ENCODE data around the gene SMIM23.

The SMIM23 gene

DNA sequence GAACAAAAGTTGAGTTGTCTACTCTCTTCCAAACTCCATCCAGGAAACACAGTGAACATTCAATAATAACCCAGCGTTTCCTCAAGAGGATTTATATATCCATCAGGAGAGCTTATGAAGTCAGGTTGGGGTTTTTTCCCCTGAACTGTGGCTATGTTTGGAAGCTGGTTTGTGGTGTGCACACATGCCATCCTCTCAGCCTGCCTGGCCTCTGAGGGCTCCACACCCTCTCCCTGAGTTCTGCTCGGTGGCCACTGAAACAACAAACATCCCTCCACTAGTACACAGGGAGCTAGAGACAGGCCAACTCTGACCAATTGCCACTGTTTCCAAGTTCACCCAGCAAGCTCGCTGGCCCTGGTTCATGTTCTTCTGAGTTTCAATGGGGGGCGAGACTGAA is 35.7 kb downstream of the SMIM23 start:
- no peak for DNase-seq

DNA sequence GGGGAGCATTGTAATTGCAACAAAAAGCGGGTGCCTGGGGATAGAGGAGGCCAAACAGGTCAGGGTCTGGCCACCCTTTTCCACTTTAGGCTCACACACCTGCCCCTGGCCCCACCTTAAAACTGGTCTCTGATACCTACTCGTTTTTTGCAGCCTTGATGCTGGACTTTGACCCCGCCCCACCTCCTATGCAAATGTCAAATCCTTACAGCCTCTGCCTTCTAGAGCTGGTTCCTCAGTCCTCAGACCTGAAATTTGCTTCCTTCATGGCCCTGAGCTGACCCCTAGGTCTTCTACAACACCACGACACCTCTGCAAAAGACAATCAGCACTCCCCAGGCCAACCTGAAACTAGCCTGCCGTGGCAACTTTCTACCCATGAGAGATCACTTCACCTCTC is 37.7 kb downstream of the SMIM23 start:
- DNase-seq = no peak

DNA sequence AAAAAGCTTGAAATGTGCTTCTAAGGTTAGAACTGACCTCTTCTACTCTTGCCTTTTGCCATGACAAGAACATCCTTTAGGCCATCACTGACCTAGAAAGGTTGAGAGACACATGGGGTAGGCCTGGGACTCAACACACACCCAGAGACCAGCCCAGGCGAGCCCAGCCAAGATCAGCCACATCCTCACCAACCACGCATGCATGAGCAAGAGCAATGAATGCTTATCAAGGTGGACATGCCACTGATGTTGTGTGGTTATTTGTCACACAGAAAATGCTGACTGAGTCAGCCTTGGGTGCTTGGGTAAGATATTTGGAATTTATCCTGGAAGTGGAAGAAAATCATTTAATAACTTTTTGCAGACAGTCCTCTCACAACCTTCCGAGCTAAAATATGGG is 39.4 kb downstream of the SMIM23 start:
- no peak for DNase-seq

DNA sequence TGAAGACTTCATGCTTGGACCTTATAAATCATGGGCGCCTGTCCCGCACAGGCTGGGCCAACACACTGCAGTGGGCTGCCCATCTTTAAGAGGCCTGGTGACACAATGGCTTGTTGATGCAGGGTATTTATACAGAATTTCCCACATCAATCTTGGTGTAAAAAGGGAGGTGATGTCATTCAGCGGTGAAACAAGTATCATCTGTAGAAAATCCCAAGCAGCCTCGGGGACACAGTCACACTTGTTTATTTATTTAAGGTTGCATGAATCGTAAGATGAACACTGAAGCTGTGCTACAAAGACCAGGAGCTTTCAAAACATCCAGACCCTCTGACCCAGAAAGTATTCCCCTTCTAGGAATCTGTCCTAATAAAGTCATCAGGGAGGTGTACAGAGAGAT is 40.5 kb downstream of the SMIM23 start:
- no peak for DNase-seq

DNA sequence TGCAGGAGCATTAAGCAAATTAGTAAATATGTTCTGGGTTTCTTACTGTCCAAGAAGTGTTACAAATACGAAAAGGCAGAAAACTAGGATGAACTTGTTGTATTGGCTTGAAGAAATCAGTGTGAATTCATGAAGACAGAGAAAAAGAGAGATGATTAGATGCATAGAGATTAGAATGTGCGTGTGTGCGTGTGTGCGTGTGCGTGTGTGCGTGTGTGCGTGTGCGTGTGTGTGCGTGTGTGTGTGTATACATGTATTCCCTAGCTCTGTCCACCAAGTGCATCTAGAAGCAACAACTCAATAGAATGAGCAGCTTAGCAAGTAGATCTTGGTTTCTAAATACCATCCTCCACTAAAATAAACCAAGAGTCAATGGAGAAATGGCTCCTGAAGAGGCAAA is 41.5 kb downstream of the SMIM23 start:
- no peak for DNase-seq

DNA sequence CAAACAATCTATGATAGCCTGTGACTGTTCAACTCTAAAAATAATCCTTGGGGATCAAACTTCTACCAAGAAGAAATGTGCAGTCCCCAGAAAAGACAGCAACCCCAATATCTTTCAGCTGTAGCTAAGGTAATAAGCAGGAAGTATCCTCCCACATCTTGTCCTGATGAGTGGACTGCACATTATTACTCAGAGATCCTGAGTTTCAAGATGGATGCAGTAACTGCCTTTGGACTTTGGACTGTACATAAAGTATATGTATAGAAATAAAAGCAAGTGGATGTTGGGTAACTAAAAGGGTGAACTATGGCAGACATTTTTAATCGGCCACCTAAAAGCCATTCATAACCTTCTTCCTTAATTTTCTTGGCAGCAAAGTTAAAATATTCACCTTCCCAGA is 45.1 kb downstream of the SMIM23 start:
- no peak for DNase-seq

DNA sequence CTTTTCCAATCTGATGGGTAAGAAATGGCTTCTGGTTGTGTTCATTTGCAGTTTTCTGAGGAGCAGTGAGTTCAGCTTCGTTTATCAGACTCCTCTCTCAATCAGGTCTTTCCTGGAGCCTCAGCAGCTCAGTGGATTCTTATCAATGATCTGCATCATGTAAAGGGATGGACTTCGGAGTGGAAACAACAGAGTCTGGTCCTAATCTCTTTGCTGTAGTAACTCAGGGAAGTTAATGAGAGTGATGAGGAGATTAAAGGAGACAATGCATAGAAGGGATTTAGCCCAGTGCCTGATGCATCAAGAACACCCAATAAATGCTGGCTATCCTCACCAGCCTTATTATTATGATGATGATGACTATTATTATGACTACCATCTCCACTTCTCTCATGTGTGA is 47.2 kb downstream of the SMIM23 start:
- DNase-seq = no peak

DNA sequence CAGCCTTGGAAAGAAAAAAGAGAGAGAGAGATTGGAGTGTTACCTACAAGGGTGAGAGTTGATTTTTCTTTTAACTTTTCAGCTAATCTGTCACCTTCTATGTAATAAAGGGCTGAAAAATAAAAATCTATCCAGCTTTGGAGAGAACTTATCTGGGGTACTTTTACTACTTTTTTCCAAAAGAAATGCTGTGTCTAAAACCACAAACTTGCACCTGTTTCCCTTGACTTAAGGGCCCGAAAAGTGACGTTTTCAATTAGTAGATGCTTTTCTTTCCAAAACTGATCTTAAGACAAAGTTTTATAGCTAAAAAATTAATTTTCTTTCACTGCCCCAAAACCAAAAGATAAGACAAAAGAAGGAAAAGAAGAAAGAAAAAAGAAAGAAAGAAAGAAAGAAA is 48.8 kb downstream of the SMIM23 start:
- DNase-seq = no peak

DNA sequence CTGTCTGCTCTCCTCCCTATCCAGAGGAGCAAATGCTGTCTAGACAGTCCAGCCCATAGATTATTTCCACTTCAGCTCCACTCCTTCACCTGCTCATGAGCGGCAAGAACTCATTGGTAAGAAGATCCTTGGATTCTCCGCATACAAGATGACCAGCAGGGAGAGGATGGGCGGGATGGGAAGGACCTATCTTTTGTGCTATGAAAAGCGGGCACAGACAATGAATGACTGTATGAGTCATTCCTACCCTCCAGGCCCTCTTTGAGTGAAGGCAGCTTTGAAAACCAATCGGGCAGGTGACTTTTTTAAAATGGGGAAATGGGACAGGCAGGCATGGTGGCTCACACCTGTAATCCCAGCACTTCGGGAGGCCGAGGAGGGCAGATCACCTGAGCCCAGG is 49.4 kb downstream of the SMIM23 start:
- no peak for DNase-seq

DNA sequence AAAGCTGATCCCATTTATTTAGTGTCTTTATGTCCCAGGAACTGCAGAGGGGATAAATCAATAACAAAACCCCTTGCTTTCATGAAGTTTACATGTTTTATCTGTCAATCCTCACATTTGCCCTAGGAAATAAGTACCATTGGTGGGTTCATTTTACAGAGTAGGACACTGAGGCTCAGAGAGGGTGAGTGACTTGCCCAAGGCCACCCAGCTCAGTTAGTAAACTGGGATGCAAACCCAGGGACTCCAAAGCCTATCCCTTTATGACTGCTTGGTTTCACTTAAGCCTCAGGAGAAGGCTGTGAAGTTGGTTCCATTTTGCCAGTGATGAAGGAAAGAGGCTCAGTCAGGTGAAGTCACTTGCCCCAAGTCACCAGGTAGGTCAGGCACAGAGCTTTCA is 51.9 kb downstream of the SMIM23 start:
- no peak for DNase-seq

DNA sequence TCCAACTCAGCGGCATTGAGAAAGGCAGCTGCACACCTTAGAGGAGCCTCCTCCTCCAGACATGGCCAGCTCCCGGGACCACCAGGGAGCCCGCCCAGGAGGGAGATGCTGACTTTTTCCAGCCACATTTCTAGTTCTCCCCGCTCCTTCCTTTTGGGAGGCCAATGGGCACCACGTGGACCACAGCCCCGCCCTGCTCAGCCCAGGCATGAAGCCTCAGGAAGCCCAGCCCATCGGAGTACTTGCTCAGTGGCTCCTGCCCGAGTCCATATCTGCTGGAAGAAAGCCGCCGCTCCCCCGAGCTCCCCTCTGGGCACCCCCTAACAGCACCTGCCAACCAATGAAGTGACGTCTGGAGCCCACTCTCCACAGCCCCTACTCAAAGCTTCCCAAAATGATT is 52.4 kb downstream of the SMIM23 start:
- DNase-seq = no peak

DNA sequence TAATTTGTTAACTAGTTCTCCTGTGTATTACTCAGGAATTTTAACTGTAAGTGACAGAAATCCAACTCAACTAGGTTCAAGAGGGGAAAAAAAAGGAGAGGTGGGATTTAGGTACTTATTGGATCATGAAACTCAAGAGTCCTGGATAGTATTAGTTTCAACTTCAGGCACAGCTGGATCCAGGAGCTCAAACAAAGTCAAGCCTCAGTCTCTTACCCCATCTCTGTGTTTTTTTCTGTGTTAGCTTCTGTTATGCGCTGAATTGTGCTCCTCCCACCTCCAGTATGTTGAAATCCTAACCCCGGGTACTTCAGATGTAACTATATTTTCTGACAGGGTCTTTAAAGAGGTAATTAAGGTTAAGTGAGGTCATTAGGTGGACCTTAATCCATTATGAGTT is 53.5 kb downstream of the SMIM23 start:
- no peak for DNase-seq

DNA sequence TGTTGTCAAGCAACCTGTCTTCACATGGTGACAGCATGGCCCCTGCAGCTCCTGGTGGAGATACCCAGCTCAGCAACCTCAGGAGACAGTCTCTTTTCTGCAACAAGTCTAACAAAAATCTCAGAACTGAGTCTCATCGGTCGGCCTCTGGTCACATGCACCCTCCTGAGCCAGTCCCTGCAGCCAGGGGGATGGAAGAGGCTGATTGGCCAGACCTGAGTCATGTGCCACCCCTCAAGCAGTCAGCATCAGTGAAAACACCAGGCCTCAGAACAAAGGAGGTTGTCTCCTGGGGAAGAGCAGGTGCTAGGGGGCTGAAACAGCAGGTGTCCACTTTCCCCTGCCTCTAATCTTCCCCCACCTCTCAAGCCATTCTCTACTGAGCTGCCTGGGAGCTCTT is 54.4 kb downstream of the SMIM23 start:
- no peak for DNase-seq
